ENCODE data around the gene WDR75. TPM values are rescaled to one million over a fixed set of nuclear protein-coding genes. Genes with fewer than 3 reads are reported as not detected.

Gene WDR75
- total and polyA plus RNA-seq, 2 of the 4 experiments (the other 2 are of a cell fraction), result 21.7 to 52.2 TPM

DNA sequence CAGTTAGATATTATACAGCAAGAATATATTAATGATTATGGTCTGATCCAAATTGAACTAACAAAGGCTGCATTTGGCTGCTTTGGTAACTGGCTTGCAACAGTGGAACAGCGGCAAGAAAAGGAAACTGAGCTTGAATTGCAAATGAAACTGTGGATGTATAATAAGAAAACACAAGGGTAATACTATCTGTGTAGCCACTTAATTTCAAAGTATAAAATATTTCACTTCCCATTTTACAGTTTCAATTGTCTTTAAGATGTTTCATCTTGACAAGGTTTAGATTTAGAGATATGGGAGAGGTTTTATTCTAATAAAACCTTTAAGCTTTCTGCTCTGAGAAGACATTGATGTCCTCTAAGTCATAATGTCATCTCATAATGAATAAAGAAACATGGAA is 23.8 kb downstream of the WDR75 start:
- Histone ChIP-seq H2BK120ac (ENCODE audit: low read depth, low read length) (no peak overlapping the region), H3K9me3 (ENCODE audit: control insufficient read depth, insufficient read depth, low read length) (no peaks in the 10 kb centered on the region), H2BK5ac (ENCODE audit: low read depth, low read length, poor library complexity, severe bottlenecking) (no peak overlapping the region), H2BK20ac (ENCODE audit: low read depth, low read length) (no peak overlapping the region), H2AFZ (replicated peaks; ENCODE audit: low read length, poor library complexity) (no peak overlapping the region), H3K9me1 (ENCODE audit: insufficient read depth, low read length) (no peaks in the 10 kb centered on the region), H3K4me2 (ENCODE audit: low read depth, low read length) (no peak overlapping the region), H2AK5ac (ENCODE audit: low read depth, low read length) (no peak overlapping the region), H3K18ac (ENCODE audit: low read depth, low read length) (no peak overlapping the region), H3K79me1 (ENCODE audit: low read depth in 1 of 2, low read length in 2 of 2) (no peaks in the 10 kb centered on the region; a peak in 1 of 4 replicates), H3K4me3 (ENCODE audit: insufficient read depth, low read depth, low read length) (no peak overlapping the region), H4K8ac (ENCODE audit: low read depth in 2 of 2, low read length in 2 of 2) (no peak overlapping the region), H4K20me1 (ENCODE audit: insufficient read depth, low read length) (no peaks in the 10 kb centered on the region), H3K27me3 (ENCODE audit: control insufficient read depth, insufficient read depth, low read length) (no peaks in the 10 kb centered on the region), H3K14ac (replicated peaks; ENCODE audit: low read depth, low read length) (no peak overlapping the region), H2AK9ac (replicated peaks; ENCODE audit: low read depth, low read length, poor library complexity) (no peak overlapping the region), H3K56ac (ENCODE audit: extremely low read depth, insufficient read depth, low read length) (no peak overlapping the region), H4K91ac (ENCODE audit: insufficient read depth, low read depth, low read length) (no peak overlapping the region), H3K27ac (ENCODE audit: insufficient read depth, low read length) (no peak overlapping the region), H3K4me1 (ENCODE audit: control insufficient read depth, insufficient read depth, low read length) (no peaks in the 10 kb centered on the region), H3K23ac (ENCODE audit: low read depth, low read length) (no peak overlapping the region), H3K4ac (ENCODE audit: low read depth, low read length) (no peak overlapping the region), H3K9ac (ENCODE audit: low read depth, low read length) (no peak overlapping the region), H2BK15ac (ENCODE audit: low read depth, low read length) (no peak overlapping the region), H4K5ac (ENCODE audit: low read depth, low read length) (no peak overlapping the region), H3K36me3 (ENCODE audit: control insufficient read depth, insufficient read depth, low read length) (peaks cover 35% of the 10 kb centered on the region)
- dilution Hi-C loops (cut with HindIII; ENCODE audit: low sequenced_read_pairs, unreplicated experiment) (no loop called here), in situ Hi-C loops (cut with MboI; ENCODE audit: low sequenced_read_pairs) (no loop called here), intact Hi-C loops (cut with micrococcal nuclease) (loop anchor here (5.0 kb wide), 1 partner anchor 92 kb away; no protein-coding TSS in a partner anchor)
- POLR2A ChIA-PET (ENCODE audit: unreplicated experiment), result interaction anchor here (0.7 kb wide), 1 partner anchor 1871 kb away, joined by 3 read pairs; no protein-coding TSS in a partner anchor
- WGBS, 2 experiments (ENCODE audit: extremely low coverage in 2 of 2, insufficient read length in 1 of 2), result no CpG with 5 or more reads among the region's 1 CpG
- ATAC-seq (ENCODE audit: low read depth), result no peak
- DNase-seq, result no peak
- TF ChIP-seq BHLHE40 (IDR thresholded peaks at IDR 0.05; ENCODE audit: low read depth, low read length) (no peak), SMC3 (IDR thresholded peaks at IDR 0.05; ENCODE audit: low read depth, low read length) (no peak), RFX5 (IDR thresholded peaks at IDR 0.05; ENCODE audit: low read depth, low read length) (no peak), RAD21 (IDR thresholded peaks at IDR 0.05; ENCODE audit: low read length) (no peak), CEBPB (IDR thresholded peaks at IDR 0.05; ENCODE audit: low read depth, low read length) (no peak), MAZ (IDR thresholded peaks at IDR 0.05; ENCODE audit: borderline replicate concordance, low read depth, low read length) (no peak), CHD1 (IDR thresholded peaks at IDR 0.05; ENCODE audit: low read depth, low read length) (no peak), MXI1 (IDR thresholded peaks at IDR 0.05; ENCODE audit: borderline replicate concordance, low read depth, low read length) (no peak), MAFK (IDR thresholded peaks at IDR 0.05; ENCODE audit: low read depth, low read length) (no peak), NFE2L2 (IDR thresholded peaks at IDR 0.05; ENCODE audit: low read depth, low read length) (no peak), ELK1 (IDR thresholded peaks at IDR 0.05; ENCODE audit: borderline replicate concordance, low read depth, low read length) (no peak), POLR2A (IDR thresholded peaks at IDR 0.05; ENCODE audit: low read depth, low read length) (no peak)
- CTCF ChIA-PET, result interaction anchor here (1.1 kb wide), 1 partner anchor 196 kb away, joined by 3 read pairs; no protein-coding TSS in a partner anchor
- no TSS peak for BruUV-seq (replicated peaks)

All from IMR-90 (cell line).